HPDE6-E6E7 (cell line): ENCODE results near the gene CD63.
"Not testable (repeated sequence)": the region's sequence is repeated elsewhere in the genome, so short reads cannot be mapped to it uniquely, and the experiment has no call there.

Experiments used
- DNase-seq: peaks from one replicate; pipeline ENCODE4 v3.0.0; 2011; ENCODE audit warnings: missing footprints; ENCODE audit errors: extremely low spot score

CD63 gene, protein sequence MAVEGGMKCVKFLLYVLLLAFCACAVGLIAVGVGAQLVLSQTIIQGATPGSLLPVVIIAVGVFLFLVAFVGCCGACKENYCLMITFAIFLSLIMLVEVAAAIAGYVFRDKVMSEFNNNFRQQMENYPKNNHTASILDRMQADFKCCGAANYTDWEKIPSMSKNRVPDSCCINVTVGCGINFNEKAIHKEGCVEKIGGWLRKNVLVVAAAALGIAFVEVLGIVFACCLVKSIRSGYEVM

DNA sequence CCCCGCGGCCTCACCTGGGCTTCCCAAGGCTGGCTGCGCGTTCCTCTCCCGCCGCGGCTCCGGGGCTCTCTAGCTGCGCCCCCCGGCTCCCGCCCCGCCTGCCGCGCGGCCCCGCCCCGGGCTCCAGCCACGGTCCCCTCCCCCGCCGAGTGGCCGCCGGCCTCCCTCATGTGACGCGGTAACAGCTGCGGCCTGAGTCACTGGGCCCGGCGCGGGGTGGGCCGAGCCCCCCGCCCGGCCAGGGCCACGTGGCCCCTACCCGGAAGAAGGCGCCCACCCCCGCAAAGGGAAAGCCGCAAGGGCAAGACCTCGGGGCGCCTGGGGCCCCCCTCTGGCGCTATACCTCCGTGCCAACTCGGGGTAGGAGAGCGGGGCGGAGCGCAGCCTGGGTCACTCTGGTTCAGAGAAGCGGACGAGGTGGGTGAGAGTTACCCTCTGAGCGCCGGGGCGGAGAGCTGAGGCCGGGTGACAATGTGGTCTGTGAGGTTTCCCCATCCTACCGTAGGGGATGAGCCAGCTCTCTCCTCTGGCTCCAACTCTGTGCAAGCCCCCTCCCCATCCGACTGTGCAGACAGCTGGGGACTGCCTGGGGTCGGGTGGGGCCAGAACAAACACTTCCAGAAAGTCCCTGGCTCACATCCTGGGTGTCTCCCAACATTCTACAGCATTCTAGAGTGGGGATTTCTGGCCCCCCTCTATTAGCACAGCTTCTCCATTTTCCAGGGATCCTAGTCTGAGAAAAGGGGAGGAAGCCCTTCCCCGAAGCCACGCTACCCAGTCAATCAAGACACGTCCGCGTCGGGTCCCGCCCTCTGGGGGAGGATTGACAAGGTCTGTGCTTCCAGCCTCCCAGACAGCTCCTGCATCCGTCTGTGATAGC is at the start of gene CD63:
Gene CD63, minus strand, starts transcription at position 71 of the 880 bp plus-strand sequence. CDS start 668 bp downstream, outside the sequence.
- DNase-seq, result peak; percentile 96

DNA sequence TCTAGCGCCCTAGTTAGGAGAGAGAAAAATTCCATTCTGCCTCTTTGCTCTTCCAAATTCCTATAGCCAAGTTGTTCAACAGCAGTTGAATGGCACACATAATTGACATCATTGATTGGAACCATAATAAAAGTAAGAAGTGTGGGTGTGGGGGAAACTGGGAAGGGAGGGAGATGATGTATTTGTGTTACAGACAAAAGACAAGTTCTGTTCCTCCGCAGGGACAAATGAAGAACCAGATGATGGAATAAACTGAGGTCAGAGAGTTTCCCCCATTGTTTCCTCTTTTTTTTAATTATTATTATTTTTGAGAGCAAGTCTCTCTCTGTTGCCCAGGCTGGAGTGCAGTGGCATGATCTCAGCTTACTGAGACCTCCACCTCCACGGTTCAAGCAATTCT is 49.0 kb upstream of the CD63 start:
- no peak for DNase-seq

DNA sequence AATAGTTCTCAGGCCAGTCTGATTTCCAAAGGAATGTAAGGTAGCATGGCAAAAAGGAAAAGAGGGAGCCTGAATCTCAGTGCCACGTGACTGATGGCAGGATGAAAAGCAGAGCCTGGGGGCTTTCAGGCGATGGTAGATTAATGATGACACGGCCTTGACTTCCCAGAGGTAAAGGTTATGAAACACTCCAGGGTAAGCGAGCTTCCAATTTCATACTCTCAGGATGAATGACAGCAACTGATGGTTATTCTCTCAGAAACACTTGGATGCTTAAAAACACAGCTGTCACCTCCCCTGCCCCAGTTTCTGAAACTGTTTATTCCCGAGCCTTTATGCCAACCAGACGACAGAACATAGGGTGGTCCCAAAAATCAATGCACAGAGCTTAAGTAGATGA is 42.9 kb upstream of the CD63 start:
- DNase-seq, result no peak

DNA sequence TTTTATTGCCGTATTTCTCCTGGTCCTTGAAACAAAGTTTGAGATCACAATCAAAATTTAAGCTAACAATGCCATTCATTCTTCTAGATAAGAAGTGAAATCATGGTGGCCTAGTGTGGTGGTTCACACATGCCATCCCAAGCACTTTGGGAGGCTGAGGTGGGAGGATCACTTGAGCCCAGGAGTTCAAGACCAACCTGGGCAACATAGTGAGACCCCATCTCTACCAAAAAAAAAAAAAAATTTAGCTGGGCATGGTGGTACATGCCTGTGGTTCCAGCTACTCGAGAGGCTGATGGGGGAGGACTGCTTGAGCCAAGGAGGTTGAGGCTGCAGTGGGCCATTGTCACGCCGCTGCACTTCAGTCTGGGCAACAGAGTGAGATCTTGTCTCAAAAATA is 38.3 kb upstream of the CD63 start:
- DNase-seq, result no peak

DNA sequence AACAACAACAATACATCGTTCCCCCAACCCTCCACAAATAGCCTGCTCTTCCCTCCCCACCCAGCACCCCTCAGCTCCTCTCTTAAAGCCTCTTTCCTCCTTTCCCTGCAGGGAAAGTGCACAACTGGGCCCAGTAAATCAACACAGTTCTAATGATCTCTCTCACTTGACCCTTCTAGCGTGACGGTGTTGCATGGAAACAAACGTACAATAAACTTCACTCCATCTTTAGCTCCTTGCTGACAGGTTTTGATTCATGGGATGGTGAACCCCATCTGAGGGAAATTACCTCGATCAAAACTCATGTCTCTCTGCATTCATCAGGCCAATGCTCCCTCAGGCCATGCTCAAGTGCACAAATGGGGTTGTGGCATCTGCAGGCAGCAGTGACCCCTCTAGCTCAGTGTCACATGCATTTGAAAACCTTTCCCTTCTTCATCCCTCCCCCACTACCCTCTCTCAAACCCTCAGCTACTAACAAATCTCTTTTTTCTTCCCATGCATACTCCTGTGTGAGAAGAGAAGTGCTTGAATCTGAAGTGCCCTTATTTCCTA is 37.0 kb upstream of the CD63 start:
- no peak for DNase-seq

DNA sequence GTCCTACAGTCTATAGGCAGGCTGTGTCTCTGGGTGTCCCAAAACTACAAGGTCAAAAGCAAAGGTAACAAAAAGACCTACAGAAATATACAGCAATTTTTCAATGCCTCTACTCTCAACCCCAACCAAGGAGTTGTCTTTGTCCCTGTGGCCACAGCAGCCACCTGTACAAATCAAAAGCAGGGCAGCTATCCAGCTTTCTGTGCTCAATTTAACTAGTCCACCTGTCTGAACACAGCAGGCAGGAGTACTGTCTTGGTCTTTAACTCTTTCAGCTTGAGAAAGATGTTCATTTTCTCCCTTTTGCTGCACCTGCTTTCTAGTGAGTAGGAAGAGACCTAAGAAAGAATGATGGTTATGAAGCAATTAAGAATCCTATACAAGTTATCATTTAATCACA is 33.8 kb upstream of the CD63 start:
- DNase-seq, result no peak

DNA sequence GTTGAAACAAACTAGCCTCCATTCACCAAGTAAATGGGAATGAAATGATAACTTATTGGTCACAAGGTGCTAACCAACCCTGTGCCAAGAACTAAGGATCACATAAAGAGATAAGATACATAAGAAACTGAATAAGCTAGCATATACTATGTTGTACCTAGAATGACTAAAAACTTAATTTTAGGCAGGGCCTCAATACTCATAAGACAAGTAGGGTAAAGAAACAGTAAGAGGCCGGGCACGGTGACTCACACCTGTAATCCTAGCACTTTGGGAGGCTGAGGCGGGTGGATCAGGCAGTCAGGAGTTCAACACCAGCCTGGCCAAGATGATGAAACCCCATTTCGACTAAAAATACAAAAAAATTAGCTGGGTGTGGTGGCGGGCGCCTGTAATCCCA is 31.9 kb upstream of the CD63 start:
- no peak for DNase-seq

DNA sequence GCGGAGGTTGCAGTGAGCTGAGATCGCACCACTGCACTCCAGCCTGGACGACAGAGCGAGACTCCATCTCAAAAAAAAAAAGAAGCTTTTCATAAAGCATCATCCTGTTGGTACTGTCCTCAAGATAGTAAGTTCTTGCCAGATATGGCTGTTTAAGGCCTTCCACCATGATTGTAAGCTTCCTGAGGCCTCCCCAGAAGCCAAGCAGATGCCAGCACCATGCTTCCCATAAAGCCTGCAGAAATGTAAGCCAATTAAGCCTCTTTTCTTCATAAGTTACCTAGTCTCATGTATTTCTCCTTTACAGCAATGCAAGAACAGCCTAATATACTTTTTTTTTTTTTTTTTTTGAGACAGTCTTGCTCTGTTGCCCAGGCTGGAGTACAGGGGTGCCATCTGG is 29.8 kb upstream of the CD63 start:
- DNase-seq, result not testable (repeated sequence)

DNA sequence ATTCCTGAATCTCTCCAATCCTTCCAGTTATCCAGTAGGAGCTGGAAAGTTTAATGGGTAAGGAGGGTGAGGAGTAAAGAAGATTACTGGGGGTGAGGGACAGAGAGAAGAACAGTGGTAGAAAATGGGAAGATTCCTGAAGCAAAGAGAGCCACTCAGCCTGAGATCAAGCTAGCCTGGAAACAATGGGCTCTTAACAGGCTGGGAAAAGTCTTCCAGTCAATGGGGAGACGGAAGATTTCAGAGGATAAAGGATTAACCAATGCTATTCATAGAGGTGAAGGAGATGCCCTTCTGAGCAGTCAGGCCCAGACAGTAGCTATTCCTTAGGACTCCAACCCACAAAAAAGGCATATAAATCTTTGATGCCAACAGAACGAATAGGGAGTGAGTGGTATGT is 28.9 kb upstream of the CD63 start:
- no peak for DNase-seq

DNA sequence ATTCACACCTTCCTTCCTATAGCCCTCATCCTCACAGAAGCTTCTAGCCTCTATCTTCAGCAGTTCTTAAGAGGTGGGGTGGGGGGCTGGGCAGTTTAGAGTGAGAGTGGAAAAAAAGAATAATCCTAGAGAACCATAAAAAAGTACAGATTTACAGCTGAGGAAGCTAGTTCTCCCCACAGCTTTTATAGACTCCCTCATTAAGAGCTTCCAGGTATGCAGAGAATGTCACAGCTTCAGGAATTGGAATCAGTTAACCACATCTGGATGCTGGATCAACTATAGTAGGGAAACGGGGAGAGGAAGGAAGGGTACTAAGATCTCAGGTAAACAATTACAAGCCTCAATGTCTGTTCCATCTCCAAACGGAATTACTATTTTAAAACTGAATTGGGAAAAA is 26.4 kb upstream of the CD63 start:
- no peak for DNase-seq

DNA sequence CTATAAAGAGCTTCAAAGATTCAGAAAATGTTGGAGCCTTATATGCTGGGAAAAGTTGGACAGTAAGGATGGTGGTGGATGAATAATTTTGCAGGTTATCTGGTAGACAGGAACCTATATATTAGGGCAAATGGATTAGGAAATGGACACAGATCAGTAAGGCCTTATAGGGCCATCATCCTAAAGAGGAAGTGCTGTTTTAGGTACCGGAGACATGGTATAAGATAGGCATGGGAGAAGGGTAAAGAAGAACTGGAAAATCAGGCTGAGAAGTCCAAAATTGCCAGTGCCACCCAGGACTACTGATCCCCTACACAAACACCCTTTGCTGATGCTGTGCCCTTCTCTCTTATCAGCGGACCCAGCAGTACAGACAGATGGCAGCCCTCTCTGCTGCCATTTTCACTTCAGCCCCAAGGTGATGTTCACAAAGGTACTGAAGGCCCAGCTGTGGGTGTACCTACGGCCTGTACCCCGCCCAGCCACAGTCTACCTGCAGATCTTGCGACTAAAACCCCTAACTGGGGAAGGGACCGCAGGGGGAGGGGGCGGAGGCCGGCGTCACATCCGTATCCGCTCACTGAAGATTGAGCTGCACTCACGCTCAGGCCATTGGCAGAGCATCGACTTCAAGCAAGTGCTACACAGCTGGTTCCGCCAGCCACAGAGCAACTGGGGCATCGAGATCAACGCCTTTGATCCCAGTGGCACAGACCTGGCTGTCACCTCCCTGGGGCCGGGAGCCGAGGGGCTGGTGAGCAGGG is 19.6 kb upstream of the CD63 start:
- no peak for DNase-seq

DNA sequence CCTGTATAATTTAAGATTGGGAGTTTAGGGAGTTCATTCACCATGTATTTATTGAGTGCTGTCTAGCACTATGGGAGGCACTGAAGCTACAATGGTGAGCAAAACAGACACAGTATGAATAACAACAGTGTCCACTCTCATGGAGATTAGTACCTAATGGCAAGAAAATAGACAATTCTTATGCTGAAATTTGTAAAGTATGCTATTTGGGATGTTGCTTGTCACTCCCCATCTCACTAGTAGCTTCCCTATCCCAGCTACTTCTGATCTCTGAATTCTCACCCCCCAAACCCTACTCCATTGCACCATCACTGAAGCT is 18.1 kb upstream of the CD63 start:
- DNase-seq, result no peak

DNA sequence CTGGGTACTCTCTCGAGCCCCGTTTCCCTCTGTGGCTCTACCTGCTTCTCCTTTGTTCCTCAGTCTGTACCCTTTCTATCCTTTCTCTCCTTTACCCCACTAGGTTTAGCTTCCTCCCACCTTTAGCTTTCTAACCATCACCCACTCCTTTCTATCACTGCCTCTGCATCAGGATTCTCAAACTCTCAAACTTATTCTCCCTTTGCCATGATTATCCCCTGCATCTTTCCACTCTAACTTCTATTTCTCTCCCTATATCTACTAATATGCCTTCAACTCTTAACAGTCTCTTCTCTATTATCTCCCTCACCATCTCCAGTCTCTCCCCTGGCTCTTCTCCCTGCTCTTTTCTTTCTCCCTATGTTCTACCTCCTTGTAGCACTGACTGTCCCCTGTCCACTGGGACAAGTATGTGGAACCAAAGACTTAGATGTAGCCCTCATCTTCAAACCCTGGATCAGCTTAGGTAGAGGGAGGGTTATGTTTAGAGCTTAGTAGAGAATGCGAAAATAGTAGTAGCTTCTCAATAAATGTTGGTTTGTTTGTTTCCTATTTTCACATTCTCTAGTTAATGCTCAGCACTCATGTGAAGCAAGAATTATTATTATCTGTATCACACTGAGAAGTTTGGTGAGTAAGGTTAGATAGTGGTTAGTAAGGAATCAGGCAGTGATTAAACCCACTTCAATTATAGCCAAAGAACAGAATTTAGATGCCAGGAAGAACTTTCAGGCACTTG is 17.5 kb upstream of the CD63 start:
- no peak for DNase-seq

DNA sequence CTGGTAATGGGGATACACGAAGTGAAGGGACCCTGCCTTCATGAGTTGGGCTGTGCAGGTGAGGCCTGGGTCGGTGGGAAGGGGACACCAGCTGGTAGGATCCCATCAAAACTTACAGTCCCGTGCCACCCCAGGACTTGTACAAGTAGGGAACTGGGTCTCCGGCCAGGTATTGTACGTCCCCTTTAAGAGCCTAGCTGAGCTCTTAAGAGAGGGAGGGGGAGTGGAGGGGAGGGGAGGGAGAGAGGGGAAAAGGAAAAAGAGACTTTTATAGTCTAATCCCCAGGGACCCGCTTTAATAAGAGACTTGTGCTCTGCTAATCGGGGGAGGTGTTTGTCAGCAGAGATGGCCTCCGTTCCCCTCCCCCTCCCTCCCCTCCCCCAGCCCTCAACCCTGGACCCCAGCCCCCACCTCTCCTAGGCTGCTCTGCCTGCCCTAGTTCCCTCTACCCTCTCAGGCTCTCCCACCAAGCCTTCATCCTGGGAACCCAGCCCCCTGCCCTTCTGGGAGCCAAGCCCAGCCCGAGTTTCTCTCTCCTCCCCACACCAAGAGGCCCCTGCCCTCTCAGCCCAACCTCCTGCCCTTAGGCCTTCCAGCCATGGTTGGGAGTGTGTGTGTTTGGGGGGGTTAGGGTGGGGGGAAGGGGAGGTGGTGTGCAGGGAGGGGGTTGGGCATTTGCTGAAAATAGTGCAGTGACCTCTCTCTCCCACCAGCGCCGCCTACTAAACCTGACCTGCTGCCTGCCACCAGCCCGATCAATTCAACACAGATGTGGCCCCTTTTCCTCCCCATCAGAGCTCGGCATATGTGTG is 16.8 kb upstream of the CD63 start:
- DNase-seq, result no peak

DNA sequence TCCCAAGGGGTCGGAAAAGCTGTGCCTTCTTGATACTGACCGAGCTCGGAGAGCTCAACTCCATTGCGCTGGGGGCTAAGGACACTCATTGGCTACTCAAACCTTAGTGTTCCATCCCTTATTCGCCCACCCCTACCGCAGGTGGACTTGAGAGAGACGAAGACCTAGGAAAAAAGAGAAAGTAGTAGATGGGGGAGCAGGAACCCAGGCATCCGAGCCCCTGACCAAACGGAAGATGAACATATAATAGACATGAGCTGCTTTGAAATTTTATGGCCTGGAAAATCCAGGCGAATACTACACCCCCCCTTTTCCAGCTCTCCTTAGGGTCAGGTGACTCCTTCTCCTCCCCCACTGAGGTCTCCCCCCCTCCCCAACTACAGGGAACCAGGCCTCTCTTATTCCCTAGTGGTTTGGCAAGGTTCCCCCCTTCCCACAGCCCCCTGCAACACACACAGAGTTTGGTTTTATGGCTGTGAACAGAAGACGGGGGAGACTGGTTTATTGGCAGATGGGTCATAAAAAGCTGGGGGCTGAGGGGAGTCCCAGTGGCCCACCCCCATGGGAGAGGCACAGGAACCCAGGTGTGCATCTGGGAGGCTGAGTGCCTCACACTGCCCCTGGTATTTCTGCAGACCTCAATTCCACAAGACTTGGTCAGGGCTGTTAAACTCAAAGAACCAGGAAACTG is 15.7 kb upstream of the CD63 start:
- no peak for DNase-seq

DNA sequence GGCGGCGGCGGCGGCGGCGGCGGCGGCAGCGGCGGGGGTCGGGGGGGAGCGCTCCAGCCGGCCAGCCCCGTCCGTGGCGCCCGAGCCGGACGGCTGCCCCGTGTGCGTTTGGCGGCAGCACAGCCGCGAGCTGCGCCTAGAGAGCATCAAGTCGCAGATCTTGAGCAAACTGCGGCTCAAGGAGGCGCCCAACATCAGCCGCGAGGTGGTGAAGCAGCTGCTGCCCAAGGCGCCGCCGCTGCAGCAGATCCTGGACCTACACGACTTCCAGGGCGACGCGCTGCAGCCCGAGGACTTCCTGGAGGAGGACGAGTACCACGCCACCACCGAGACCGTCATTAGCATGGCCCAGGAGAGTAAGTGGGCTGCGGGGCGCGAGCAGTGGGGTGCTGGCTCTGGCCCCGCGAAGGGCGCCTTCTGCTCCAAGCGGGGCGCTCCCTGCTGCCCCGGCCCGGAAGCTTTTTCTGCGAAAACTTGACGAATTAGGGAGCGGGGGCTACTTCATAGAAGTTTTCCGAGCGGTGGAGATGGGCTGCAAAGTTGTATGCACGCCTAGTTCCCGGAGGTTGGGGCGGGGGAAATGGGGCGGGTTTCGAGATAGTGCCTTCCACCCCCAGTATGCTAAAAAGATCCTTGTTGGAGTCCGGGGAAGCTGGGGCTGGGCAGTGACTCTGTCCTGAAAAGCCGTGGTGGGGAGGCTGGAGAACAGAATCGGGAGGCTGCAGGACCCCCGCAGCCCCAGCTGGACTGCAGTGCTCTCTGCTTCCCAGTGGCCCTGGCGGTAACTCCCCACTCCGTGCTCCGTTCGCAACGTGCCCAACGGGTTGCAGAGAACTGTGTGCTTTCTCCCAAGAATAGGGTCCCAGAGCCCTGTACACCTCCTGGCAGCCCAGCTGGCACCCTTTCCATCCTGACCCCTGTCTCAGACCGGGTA is 14.9 kb upstream of the CD63 start:
- no peak for DNase-seq

DNA sequence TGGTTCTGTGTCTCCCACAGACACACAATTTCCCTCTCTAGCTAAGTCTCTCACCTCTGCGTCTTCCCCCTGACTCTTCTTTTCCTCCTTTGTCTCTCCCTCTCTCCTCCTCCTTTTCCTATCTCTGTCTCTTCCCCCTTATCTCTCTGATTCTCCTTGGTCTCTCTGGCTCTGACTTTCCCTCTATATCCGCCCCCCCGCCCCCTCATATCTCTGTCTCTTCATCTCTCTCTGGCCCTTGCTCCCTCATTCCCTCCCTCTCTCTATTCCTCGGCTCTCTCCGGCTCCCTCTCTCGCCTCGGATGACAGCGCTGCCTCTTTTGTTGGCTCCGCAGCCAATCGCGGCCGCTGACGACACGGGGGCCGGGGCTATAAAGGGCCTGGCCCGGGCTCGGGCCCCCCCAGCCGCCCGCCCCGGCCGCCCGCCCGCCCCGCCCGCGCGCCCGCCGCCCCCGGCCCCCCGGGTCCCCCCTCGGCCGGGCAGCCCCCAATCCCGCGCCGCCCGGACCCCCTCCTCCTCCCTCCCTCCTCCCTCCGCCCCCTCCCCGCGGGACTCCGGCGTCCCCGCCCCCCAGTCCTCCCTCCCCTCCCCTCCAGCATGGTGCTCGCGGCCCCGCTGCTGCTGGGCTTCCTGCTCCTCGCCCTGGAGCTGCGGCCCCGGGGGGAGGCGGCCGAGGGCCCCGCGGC is 14.1 kb upstream of the CD63 start, which contains the start of gene GDF11:
Gene GDF11, plus strand, starts transcription at position 404 of the 687 bp plus-strand sequence. Its CDS starts 195 bp downstream, at position 599.
- DNase-seq, result peak; percentile 76

DNA sequence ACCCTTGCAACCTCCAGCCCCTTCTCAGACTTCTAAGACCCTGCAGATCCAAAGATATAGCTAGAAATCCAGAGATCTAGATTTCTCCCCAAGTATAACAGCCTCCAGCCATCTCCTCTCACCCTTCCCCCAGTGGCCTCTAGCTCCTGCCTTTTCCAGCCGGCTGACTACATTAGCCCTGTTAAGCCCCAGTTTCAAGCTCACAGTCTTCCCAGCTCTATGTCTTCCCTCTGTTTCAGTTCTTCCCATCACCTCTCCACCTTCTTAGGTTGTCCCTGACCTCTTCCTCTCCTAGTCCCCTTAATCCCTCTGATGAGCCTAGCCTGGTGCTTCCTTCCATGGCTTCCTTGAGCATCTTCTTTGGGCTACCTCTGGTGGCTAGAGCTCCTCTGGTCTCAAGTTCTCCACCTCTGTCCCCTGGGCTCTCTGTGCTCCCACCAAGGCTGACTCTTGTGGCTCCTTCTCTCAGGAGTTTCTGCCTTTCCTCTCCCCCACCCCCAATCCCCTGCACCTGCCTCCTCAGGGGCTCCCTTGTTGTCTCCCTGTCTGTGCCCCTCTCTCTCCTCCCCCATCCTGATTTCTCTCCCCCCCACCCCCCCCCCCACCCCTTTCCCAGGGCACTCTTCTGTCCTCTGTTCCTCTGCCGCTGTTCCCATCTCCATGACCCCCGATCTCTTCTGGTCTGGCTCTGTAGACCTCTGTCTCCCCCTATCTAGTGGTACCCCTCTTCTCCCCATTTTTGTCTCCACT is 13.3 kb upstream of the CD63 start:
- DNase-seq, result no peak
